ENCODE results near the gene MED14.

Gene MED14

GRCh38 chrX:40612511-40612910 is 122.8 kb downstream of the MED14 start:
- DNase-seq (ENCODE audit: low read depth in 2 of 2): no peak

- no peak for DNase-seq (ENCODE audit: low read depth in 2 of 2)
These were observed 128.0 kb downstream of the MED14 start for GRCh38 chrX:40607381-40607780.

- DNase-seq (ENCODE audit: low read depth in 2 of 2): no peak
These were observed 131.9 kb downstream of the MED14 start for GRCh38 chrX:40603446-40603845.
